GM12878 (cell line): ENCODE data around the gene DIP2B.

Source experiments
- HDGF ChIP-seq: fragments of 450-650 bp; IDR thresholded peaks from 2 replicates; pipeline ENCODE4 v1.6.1; 2016; ENCODE audit warnings: antibody characterized with exemption
- POLR2A ChIP-seq: IDR thresholded peaks from 2 replicates; pipeline ENCODE4 v1.6.1; 2011; ENCODE audit warnings: low read depth, mild to moderate bottlenecking, low read length
- SMC3 ChIP-seq: IDR thresholded peaks from 2 replicates; pipeline ENCODE4 v1.6.1; 2011; ENCODE audit warnings: low read length, improper control_type of control experiment, borderline replicate concordance
- SREBF2 ChIP-seq: IDR thresholded peaks from 2 replicates; pipeline ENCODE4 v1.6.1; 2012; ENCODE audit warnings: mild to moderate bottlenecking, low read length

GRCh38 chr12:50626026-50626425 lies 121.2 kb downstream of the DIP2B start:
- TF ChIP-seq POLR2A (no peak), SREBF2 (no peak), HDGF (no peak), SMC3 (no peak)
